Aorta (tissue), 5 donors: ENCODE results near the gene RPA1. TPM values are rescaled to one million over a fixed set of nuclear protein-coding genes. Genes with fewer than 3 reads are reported as not detected.
"Not testable (repeated sequence)": the region's sequence is repeated elsewhere in the genome, so short reads cannot be mapped to it uniquely, and the experiment has no call there.

Experiments used
- ATAC-seq: fragments of 200-7000 bp; cut with Tn5 transposase; one replicate; pipeline ENCODE4 v1.9.1; 2022; ENCODE audit warnings: moderate library complexity; ENCODE audit not compliant: low FRiP score
- DNase-seq, 2 donors: peaks; one replicate each; pipeline ENCODE4 v3.0.0-alpha.2; 2020
- H3K27ac ChIP-seq, 2 donors: one replicate each; pipeline ENCODE4 v1.5.1; 2013; ENCODE audit warnings: low read length in 2 of 2, mild to moderate bottlenecking in 2 of 2, moderate library complexity in 2 of 2, control low read depth in 1 of 2, inconsistent platforms in 1 of 2, low read depth in 1 of 2
- H3K27me3 ChIP-seq, 2 donors: one replicate each; pipeline ENCODE4 v1.6.1; 2013; ENCODE audit warnings: control low read depth in 1 of 2, low read length in 1 of 2, mild to moderate bottlenecking in 1 of 2, moderate library complexity in 1 of 2; ENCODE audit not compliant: insufficient read depth in 2 of 2, control insufficient read depth in 1 of 2
- H3K36me3 ChIP-seq, 2 donors: one replicate each; pipeline ENCODE4 v1.6.1; 2013; ENCODE audit warnings: control low read depth in 1 of 2, low read length in 1 of 2, mild to moderate bottlenecking in 1 of 2; ENCODE audit not compliant: insufficient read depth in 2 of 2, control insufficient read depth in 1 of 2
- H3K4me1 ChIP-seq, 2 donors: one replicate each; pipeline ENCODE4 v1.6.1; 2013; ENCODE audit warnings: low read length in 2 of 2, control low read depth in 1 of 2, mild to moderate bottlenecking in 1 of 2, moderate library complexity in 1 of 2; ENCODE audit not compliant: insufficient read depth in 2 of 2, control insufficient read depth in 1 of 2
- H3K4me3 ChIP-seq, 2 donors: one replicate each; pipeline ENCODE4 v1.5.1; 2013; ENCODE audit warnings: low read length in 2 of 2, control low read depth in 1 of 2, mild to moderate bottlenecking in 1 of 2
- H3K9me3 ChIP-seq: one replicate; pipeline ENCODE4 v1.6.1; 2013; ENCODE audit warnings: mild to moderate bottlenecking, low read length; ENCODE audit not compliant: control insufficient read depth
- WGBS, 2 donors: extraction: QIAGEN DNeasy Blood & Tissue Kit; methylation state at CpG; one replicate each; pipeline ENCODE4 v1.1.7; 2013; 5-methylcytosine and 5-hydroxymethylcytosine counted together
- intact Hi-C, 2 donors: fragments of 100-400 bp; cut with DNase I; formaldehyde crosslinking; loops; one replicate each; pipeline versions ENCODE4 v1.14.2 to v1.15.0; 2022
- polyA plus RNA-seq, 2 donors: library from polyadenylated mRNA; stranded (reverse); fragments of 200-250 nt; gene quantifications; one replicate each; pipeline ENCODE4 v1.2.3, GENCODE V29; 2013
- total RNA-seq, 2 donors: library from RNA; stranded (reverse); fragmentation: NEBNext Ultra II Directional; extraction: Animal tissue kit (Norgen Biotek cat#: 25700); gene quantifications; one replicate each; pipeline ENCODE4 v1.2.1, GENCODE V29; 2021
- donor health status: healthy with polysubstance abuse.
- donor health status: Bipolar disorder and iron deficiency.
- donor health status: DM: no; HTN: no; CAD: no.
- donor health status: DM: no; HTN: no; CAD: no.
- donor health status: DM: yes; HTN: yes; CAD: no.

Gene RPA1
- total and polyA plus RNA-seq, 4 donors = 17.2 to 75.0 (median 44.4) TPM

- DNase-seq (peak in 1 of 2 donors; percentile 35), ATAC-seq (no peak)
- WGBS, 2 donors = 52 to 55% methylated on average over 5 of the region's 5 CpGs
- intact Hi-C loops = no loop called here
- Histone ChIP-seq H3K9me3 (no peaks in the 10 kb centered on the region), H3K4me1 (peaks cover 0 to 4% of the 10 kb centered on the region in 2 donors), H3K4me3 (no peak overlapping the region), H3K27me3 (no peaks in the 10 kb centered on the region), H3K36me3 (no peaks in the 10 kb centered on the region), H3K27ac (no peak overlapping the region)
These were observed 39.9 kb upstream of the RPA1 start for GRCh38 chr17:1789936-1790335.

GRCh38 chr17:1792495-1793446 lies 37.0 kb upstream of the RPA1 start:
- Histone ChIP-seq H3K9me3 (no peaks in the 10 kb centered on the region), H3K4me3 (no peak overlapping the region), H3K27ac (no peak overlapping the region), H3K36me3 (no peaks in the 10 kb centered on the region), H3K4me1 (peaks cover 0 to 6% of the 10 kb centered on the region in 2 donors), H3K27me3 (no peaks in the 10 kb centered on the region)
- WGBS, 2 donors = 85 to 88% methylated on average over 23 of the region's 23 CpGs
- no peak for ATAC-seq
- DNase-seq = peak; percentile 27 to 61
- intact Hi-C loops = no loop called here

GRCh38 chr17:1793447-1793806 lies 36.4 kb upstream of the RPA1 start:
- Histone ChIP-seq H3K4me1 (peaks cover 0 to 6% of the 10 kb centered on the region in 2 donors), H3K9me3 (no peaks in the 10 kb centered on the region), H3K27ac (no peak overlapping the region), H3K27me3 (no peaks in the 10 kb centered on the region), H3K4me3 (no peak overlapping the region), H3K36me3 (no peaks in the 10 kb centered on the region)
- DNase-seq (peak in 1 of 2 donors; percentile 17), ATAC-seq (no peak)
- intact Hi-C loops = no loop called here
- 61 to 66% methylated on average over 1 of the region's 1 CpG for WGBS, 2 donors

- no peak for DNase-seq
- intact Hi-C loops = no loop called here
- ATAC-seq = no peak
- Histone ChIP-seq H3K36me3 (peaks cover 0 to 8% of the 10 kb centered on the region in 2 donors), H3K4me1 (peaks cover 0 to 6% of the 10 kb centered on the region in 2 donors), H3K9me3 (no peaks in the 10 kb centered on the region), H3K27me3 (no peaks in the 10 kb centered on the region), H3K4me3 (no peak overlapping the region), H3K27ac (no peak overlapping the region)
- 0 to 3% methylated on average over 1 of the region's 1 CpG for WGBS, 2 donors
These were observed 33.0 kb upstream of the RPA1 start for GRCh38 chr17:1796800-1797199.

GRCh38 chr17:1797323-1797722 lies 32.5 kb upstream of the RPA1 start:
- Histone ChIP-seq H3K27ac (no peak overlapping the region), H3K9me3 (no peaks in the 10 kb centered on the region), H3K4me1 (peaks cover 0 to 6% of the 10 kb centered on the region in 2 donors), H3K27me3 (no peaks in the 10 kb centered on the region), H3K4me3 (no peak overlapping the region), H3K36me3 (peaks cover 0 to 8% of the 10 kb centered on the region in 2 donors)
- ATAC-seq = no peak
- WGBS, 2 donors = 58 to 66% methylated on average over 3 of the region's 3 CpGs
- intact Hi-C loops = no loop called here
- peak in 1 of 2 donors; percentile 41 for DNase-seq

GRCh38 chr17:1797846-1798245 lies 32.0 kb upstream of the RPA1 start:
- intact Hi-C loops = not testable (repeated sequence)

GRCh38 chr17:1800240-1800639 lies 29.6 kb upstream of the RPA1 start:
- Histone ChIP-seq H3K4me3 (no peak overlapping the region), H3K4me1 (peaks cover 0 to 6% of the 10 kb centered on the region in 2 donors), H3K36me3 (peaks cover 0 to 8% of the 10 kb centered on the region in 2 donors), H3K9me3 (no peaks in the 10 kb centered on the region), H3K27ac (no peak overlapping the region), H3K27me3 (no peaks in the 10 kb centered on the region)
- 92 to 94% methylated on average over 7 of the region's 7 CpGs for WGBS, 2 donors
- intact Hi-C loops = no loop called here
- no peak for ATAC-seq
- peak in 1 of 2 donors; percentile 31 for DNase-seq

More at GRCh38 chr17:1797846-1798245, 32.0 kb upstream of the RPA1 start:
- H3K4me3 ChIP-seq, ATAC-seq, H3K27me3 ChIP-seq, H3K36me3 ChIP-seq, H3K4me1 ChIP-seq, H3K27ac ChIP-seq, H3K9me3 ChIP-seq: not testable (repeated sequence)
- 91 to 93% methylated on average over 8 of the region's 8 CpGs for WGBS, 2 donors
- DNase-seq = peak in 1 of 2 donors; percentile 20

GRCh38 chr17:1800712-1801111 lies 29.1 kb upstream of the RPA1 start:
- H3K36me3 ChIP-seq = peaks cover 0 to 8% of the 10 kb centered on the region in 2 donors
- intact Hi-C loops = no loop called here
- no peak for ATAC-seq

GRCh38 chr17:1802429-1802828 lies 27.4 kb upstream of the RPA1 start:
- peaks cover 0 to 8% of the 10 kb centered on the region in 2 donors for H3K36me3 ChIP-seq
- no peak for ATAC-seq
- DNase-seq = no peak
- WGBS, 2 donors = 95 to 97% methylated on average over 1 of the region's 1 CpG
- intact Hi-C loops = no loop called here
- H3K4me1 ChIP-seq = peaks cover 0 to under 1% of the 10 kb centered on the region in 2 donors
- H3K4me3 ChIP-seq = no peak overlapping the region
- no peaks in the 10 kb centered on the region for H3K27me3 ChIP-seq
- no peak overlapping the region for H3K27ac ChIP-seq
- H3K9me3 ChIP-seq = no peaks in the 10 kb centered on the region

More at GRCh38 chr17:1800712-1801111, 29.1 kb upstream of the RPA1 start:
- H3K27me3 ChIP-seq = no peaks in the 10 kb centered on the region
- WGBS, 2 donors = 79 to 86% methylated on average over 4 of the region's 4 CpGs
- peaks cover 0 to 6% of the 10 kb centered on the region in 2 donors for H3K4me1 ChIP-seq
- no peak overlapping the region for H3K4me3 ChIP-seq
- no peaks in the 10 kb centered on the region for H3K9me3 ChIP-seq
- H3K27ac ChIP-seq = no peak overlapping the region
- no peak for DNase-seq
